Glutamatergic neuron (in vitro differentiated cells): ENCODE data around the gene ARHGAP25. TPM values are rescaled to one million over a fixed set of nuclear protein-coding genes. Genes with fewer than 3 reads are reported as not detected.

Experiments
- DNase-seq: peaks from one replicate; pipeline ENCODE4 v3.0.0; 2022
- H3K27ac Mint-ChIP-seq: one replicate; pipeline ENCODE4 v1.8.0; 2020; ENCODE audit warnings: mild to moderate bottlenecking, mixed read lengths, inconsistent platforms; ENCODE audit not compliant: unreplicated experiment
- H3K27me3 Mint-ChIP-seq: one replicate; pipeline ENCODE4 v1.8.0; 2020; ENCODE audit warnings: mild to moderate bottlenecking, moderate library complexity, mixed read lengths, inconsistent platforms; ENCODE audit not compliant: unreplicated experiment
- H3K36me3 Mint-ChIP-seq: one replicate; pipeline ENCODE4 v1.8.0; 2020; ENCODE audit warnings: mild to moderate bottlenecking, mixed read lengths, inconsistent platforms; ENCODE audit not compliant: unreplicated experiment
- H3K4me1 Mint-ChIP-seq: one replicate; pipeline ENCODE4 v1.8.0; 2020; ENCODE audit warnings: mild to moderate bottlenecking, low read depth, mixed read lengths, inconsistent platforms; ENCODE audit not compliant: unreplicated experiment
- H3K4me3 Mint-ChIP-seq: one replicate; pipeline ENCODE4 v1.8.0; 2020; ENCODE audit warnings: mild to moderate bottlenecking, mixed read lengths, inconsistent platforms; ENCODE audit not compliant: unreplicated experiment
- H3K9me3 Mint-ChIP-seq: one replicate; pipeline ENCODE4 v1.8.0; 2020; ENCODE audit warnings: mild to moderate bottlenecking, moderate library complexity, mixed read lengths, inconsistent platforms; ENCODE audit not compliant: unreplicated experiment
- total RNA-seq: library from RNA; stranded (reverse); fragmentation: NEBNext Ultra II Directional; extraction: Animal tissue kit (Norgen Biotek cat#: 25700); gene quantifications from one replicate; pipeline ENCODE4 v1.2.1, GENCODE V29; 2021; ENCODE audit not compliant: unreplicated experiment
- TF ChIP-seq, protein P1 (sequence below): fragments of 200-600 bp; sonication (generic); IDR thresholded peaks from one replicate; pipeline ENCODE4 v1.5.0; 2021; ENCODE audit not compliant: partially characterized antibody, unreplicated experiment

The ARHGAP25 gene
- total RNA-seq, 1 donor from 2014 or later, result 1.4 TPM

DNA sequence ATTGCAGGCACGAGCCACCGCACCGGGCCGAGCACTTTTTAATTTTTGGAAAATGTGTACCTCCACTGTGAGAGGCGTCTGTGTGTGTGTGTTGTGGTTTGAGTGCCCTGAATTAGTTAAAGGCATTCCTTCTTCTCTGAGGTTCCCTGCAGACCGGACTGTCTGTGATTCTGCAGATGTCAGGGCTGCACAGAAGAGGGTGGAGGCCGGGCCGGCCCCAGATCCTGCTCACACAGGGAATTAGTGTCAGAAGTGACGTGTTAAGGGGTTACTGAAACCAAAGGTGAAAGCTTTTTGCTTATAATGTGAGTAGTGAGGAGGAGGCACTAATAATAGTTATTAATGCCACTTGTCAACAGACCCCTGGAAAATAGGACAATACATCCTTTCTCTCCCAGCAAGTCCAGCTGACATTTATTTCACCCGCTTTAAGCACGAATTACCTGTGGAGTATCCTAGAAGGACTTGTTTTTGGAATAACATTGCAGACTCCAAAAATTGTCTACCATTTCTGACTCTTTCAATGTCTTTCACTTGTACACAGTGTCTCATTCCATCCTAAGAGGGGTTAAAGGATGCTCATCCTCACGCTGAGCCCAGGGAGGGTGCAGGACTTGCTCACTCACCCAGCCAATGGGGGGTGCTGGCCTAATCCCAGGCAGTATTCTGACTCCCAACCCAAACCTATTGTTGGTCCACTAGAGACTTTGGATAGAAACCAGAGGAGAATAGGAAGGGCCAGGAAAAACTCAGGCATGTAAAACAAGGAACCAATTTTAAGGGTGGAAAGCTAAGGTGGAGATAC lies 16.2 kb downstream of the ARHGAP25 start:
- Mint-ChIP-seq H3K27ac (no peak overlapping the region), H3K27me3 (no peaks in the 10 kb centered on the region), H3K9me3 (no peaks in the 10 kb centered on the region), H3K4me3 (no peak overlapping the region), H3K36me3 (no peaks in the 10 kb centered on the region), H3K4me1 (no peaks in the 10 kb centered on the region)
- TF ChIP-seq, protein P1, sequence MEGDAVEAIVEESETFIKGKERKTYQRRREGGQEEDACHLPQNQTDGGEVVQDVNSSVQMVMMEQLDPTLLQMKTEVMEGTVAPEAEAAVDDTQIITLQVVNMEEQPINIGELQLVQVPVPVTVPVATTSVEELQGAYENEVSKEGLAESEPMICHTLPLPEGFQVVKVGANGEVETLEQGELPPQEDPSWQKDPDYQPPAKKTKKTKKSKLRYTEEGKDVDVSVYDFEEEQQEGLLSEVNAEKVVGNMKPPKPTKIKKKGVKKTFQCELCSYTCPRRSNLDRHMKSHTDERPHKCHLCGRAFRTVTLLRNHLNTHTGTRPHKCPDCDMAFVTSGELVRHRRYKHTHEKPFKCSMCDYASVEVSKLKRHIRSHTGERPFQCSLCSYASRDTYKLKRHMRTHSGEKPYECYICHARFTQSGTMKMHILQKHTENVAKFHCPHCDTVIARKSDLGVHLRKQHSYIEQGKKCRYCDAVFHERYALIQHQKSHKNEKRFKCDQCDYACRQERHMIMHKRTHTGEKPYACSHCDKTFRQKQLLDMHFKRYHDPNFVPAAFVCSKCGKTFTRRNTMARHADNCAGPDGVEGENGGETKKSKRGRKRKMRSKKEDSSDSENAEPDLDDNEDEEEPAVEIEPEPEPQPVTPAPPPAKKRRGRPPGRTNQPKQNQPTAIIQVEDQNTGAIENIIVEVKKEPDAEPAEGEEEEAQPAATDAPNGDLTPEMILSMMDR, result no peak
- no peak for DNase-seq

DNA sequence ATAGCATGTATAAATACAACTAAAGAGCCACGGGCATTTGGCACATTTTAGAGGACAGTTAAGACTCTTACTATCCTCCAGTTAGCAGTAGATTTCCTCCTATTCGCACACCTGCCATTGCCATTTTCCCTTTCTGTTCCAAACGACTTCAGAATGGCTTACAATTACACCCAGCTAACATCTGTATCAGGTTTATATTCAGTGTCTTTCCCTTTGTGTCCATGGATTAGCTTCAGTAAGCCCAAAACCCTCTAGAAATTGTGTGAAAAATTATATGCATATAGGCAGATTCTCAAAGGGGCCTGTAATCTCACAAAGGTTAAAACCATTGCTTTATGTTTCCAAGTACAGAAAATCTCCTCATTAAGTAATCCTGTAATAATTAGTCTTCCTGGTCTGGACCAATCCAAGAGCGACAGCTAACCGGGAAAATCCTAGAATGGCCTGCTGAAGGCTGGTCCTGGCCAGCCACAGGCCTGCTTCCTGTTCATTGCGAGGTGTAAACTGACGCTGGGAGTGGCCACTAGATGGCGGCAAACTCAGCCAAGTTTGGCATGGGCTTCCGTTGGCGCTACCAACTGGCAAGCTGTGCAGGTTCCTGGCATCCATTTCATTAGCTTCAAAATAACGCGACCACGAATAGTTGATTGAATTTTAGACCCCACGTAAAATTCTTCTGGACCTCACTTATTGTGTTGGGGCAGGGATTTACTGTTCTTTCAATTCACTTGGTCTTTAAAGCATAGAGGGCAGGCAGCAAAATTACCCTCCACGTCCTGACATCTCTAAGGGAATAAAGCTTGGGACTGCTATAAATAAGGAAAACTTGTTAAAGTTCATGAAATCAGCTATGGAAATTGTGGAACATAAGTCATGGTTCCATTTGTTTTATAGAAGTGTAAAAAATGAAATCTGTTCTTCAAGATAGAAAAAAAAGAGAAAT lies 17.1 kb downstream of the ARHGAP25 start:
- H3K9me3 Mint-ChIP-seq, result no peaks in the 10 kb centered on the region
- H3K27ac Mint-ChIP-seq, result no peak overlapping the region
- TF ChIP-seq, protein P1, result peak; percentile 90

DNA sequence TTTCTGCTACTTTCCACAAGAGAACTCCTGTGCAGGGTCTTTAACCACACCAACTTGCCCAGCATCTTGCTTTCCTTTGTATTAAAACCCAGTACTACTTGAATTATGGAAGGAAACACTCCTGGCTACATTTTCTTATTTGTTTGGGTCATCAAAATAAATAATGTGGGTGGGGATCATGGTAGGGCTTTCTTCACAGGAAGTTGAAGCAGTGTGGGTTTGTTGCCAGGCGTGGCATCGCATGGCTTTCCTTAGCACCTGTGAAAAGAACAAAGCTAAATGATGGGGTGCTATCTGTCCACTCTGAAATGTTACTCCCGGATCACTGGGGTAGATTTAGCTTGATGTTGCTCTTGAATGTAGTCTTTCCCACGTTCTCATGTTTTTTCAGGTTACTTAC lies 18.7 kb downstream of the ARHGAP25 start:
- H3K4me3 Mint-ChIP-seq, result no peak overlapping the region
- no peaks in the 10 kb centered on the region for H3K27me3 Mint-ChIP-seq
- H3K36me3 Mint-ChIP-seq, result no peaks in the 10 kb centered on the region
- DNase-seq, result no peak
- H3K4me1 Mint-ChIP-seq, result no peaks in the 10 kb centered on the region
- H3K27ac Mint-ChIP-seq, result no peak overlapping the region
- TF ChIP-seq, protein P1, result no peak
- no peaks in the 10 kb centered on the region for H3K9me3 Mint-ChIP-seq

More for the DNA sequence above, 17.1 kb downstream of the ARHGAP25 start:
- peak; percentile 93 for DNase-seq
- Mint-ChIP-seq H3K36me3 (no peaks in the 10 kb centered on the region), H3K27me3 (no peaks in the 10 kb centered on the region), H3K4me1 (no peaks in the 10 kb centered on the region), H3K4me3 (no peak overlapping the region)

DNA sequence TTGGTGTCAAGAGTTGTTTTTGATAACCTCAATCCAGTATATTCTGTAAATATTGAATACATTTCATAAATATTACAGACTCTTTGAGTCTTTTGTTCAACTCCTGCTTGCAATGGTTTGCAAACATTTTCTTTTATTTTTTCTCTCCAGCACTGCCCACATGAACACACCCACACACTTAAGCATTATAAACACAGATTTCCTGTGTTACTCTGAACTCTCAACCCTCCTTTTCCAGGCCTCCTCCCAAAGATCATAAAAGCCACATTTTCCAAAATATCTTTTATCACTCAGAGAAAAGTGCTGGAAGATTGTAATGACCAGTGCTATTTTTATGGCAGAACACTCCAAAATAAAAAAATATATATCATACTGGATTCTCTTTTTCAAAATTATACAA lies 20.5 kb downstream of the ARHGAP25 start:
- H3K9me3 Mint-ChIP-seq, result no peaks in the 10 kb centered on the region
- no peaks in the 10 kb centered on the region for H3K36me3 Mint-ChIP-seq

More for the DNA sequence above, 20.5 kb downstream of the ARHGAP25 start:
- Mint-ChIP-seq H3K4me3 (no peak overlapping the region), H3K27ac (no peak overlapping the region), H3K4me1 (no peaks in the 10 kb centered on the region), H3K27me3 (no peaks in the 10 kb centered on the region)
- TF ChIP-seq, protein P1, result no peak
- DNase-seq, result no peak
